Measurements from ENCODE around the gene SLC39A9.
A peak's percentile ranks its signal among the peaks of the same experiment; 100 is the strongest.

Gene SLC39A9

DNA sequence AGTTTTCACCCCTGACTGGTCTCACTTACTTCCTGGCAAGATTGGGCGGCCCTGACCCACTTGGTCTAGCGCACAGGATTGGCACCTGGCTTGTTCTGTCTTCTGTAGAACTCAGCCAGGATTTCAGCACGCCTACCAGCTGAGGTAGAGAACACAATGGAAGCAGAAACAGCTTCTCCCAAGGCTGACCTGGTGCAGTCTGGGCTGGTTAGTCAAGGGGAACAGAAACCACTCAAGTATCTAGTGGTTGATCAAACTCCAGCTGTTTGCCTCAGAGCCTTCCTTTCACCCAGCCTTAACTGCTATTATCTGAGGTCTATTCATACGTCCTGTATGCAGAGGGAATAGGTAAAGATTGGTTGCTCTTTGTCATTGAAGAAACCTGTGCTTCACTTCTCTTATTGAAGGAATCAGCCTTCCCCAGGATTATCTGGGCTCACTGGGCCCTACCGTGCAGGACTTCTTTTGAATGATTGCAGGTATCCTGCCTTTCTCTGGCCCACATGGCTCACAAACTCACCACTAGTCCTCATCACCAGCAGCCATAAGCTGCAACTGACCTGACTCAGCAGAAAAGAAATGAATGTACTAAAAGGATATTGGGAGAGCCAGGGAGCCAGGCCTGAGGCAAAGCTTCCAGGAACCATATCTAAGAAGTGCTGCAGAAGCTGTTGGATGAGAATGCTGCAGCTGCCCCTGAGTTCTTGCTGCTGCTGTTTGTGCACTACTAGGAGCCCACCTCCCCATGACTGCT lies 83.5 kb downstream of the SLC39A9 start:
- no peak for DNase-seq (ENCODE audit: low read depth)
- H3K4me3 ChIP-seq (ENCODE audit: low read length), result no peak overlapping the region
- TF ChIP-seq, protein P1, sequence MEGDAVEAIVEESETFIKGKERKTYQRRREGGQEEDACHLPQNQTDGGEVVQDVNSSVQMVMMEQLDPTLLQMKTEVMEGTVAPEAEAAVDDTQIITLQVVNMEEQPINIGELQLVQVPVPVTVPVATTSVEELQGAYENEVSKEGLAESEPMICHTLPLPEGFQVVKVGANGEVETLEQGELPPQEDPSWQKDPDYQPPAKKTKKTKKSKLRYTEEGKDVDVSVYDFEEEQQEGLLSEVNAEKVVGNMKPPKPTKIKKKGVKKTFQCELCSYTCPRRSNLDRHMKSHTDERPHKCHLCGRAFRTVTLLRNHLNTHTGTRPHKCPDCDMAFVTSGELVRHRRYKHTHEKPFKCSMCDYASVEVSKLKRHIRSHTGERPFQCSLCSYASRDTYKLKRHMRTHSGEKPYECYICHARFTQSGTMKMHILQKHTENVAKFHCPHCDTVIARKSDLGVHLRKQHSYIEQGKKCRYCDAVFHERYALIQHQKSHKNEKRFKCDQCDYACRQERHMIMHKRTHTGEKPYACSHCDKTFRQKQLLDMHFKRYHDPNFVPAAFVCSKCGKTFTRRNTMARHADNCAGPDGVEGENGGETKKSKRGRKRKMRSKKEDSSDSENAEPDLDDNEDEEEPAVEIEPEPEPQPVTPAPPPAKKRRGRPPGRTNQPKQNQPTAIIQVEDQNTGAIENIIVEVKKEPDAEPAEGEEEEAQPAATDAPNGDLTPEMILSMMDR (IDR thresholded peaks at IDR 0.05; ENCODE audit: insufficient read depth, low read depth, low read length, missing control alignments), result no peak

DNA sequence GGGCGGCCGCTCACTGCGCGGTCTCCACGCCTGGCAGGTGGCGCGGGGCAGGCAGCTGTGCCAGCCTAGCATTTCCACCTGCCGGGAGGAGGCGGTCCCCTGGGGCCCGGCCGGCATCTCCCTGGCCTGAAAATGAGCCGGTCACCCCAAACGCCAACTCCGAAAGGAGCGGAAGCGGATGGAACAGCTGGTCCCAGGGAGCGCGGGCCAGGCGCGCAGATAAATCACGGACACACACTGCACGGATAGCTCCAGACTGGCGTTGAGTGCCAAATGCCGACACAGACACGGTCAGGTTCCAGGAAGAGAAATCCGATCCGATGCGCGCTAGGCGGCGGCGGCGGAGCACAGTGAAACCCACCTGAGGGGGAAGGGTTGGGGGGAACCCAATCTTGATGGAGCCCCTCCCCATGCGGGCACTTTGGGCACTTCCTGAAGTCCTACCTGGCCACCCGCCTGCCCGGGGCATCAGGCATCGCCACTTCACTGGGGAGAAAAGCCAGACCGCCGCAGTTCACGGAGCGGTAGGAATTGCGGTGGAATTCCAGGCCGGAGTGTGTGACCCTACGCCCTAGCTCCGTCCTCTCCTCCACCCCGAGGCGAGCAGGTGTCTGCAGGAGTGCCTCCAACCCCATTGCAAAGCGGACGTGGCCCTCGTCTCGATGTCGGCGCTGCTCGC lies 85.4 kb downstream of the SLC39A9 start:
- TF ChIP-seq, protein P1 (IDR thresholded peaks at IDR 0.05; ENCODE audit: insufficient read depth, low read depth, low read length, missing control alignments), result no peak
- DNase-seq (ENCODE audit: low read depth), result peak; percentile 32
- peak overlapping the region; percentile 29 for H3K4me3 ChIP-seq (ENCODE audit: low read length)

DNA sequence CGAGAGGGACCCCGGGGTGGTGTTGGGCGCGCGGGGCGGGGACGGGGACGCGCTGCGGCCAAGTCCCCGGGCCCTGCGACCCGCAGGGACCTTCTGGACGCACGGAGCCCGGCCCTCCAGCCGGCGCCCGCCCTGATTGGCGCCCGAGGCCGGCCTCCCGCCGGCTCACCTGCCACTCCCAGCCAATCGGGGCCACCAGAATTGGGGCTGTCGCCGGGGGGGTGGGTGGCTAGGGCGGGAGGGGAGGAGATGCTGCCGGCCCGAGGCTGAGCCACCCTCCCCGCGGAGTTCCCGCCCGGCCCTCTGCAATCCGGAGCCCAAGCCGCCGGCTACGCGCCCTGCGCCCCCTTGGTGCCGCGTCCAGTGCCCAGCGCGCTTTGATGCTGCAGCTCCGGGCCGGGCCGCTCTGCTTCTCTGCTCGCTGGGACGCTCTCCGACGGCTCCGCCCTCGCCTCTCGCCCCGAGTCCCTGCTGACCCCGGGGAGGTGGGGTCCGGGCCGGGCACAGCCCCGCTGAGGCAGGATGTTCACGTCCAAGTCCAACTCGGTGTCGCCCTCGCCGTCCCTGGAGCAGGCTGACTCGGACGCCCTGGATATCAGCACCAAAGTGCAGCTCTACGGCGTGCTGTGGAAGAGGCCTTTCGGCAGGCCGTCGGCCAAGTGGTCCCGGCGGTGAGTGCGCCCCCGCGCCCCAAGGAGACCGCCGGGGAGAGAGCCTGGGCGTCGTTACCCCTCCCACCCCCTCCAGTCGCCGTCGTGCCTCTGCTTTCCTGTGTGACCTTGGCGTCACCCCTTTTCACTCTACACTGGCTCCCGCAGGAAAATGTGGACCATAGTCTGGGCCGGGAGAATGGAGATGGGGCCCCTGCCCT lies 86.2 kb downstream of the SLC39A9 start, which contains the start of gene PLEKHD1:
PLEKHD1 (plus strand) TSS at position 285 of the 871 bp plus-strand sequence; CDS start at position 523, 238 bp downstream.
- TF ChIP-seq, protein P1 (IDR thresholded peaks at IDR 0.05; ENCODE audit: insufficient read depth, low read depth, low read length, missing control alignments), result no peak
- DNase-seq (ENCODE audit: low read depth), result peak; percentile 6
- H3K4me3 ChIP-seq (ENCODE audit: low read length), result peak within 1 kb of the TSS; percentile 29

DNA sequence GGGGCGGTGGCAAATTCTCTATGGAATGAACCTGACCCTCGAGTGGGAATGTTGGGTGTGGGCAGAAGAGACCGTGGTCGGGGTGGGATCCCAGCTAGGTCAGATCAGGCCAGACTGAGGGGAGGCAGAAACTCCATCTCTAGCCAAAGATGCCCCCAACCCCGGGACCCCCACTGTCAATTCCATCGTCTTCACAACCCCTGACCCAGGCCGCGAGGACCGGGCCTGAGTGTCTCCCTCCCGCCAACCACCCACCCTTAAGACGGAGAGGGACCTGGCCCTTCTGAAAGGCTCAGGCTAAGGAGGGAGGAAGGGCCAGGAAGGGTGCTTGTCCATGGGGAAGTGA lies 86.8 kb downstream of the SLC39A9 start:
- H3K4me3 ChIP-seq (ENCODE audit: low read length), result no peak overlapping the region
- TF ChIP-seq, protein P1 (IDR thresholded peaks at IDR 0.05; ENCODE audit: insufficient read depth, low read depth, low read length, missing control alignments), result no peak
- DNase-seq (ENCODE audit: low read depth), result no peak

DNA sequence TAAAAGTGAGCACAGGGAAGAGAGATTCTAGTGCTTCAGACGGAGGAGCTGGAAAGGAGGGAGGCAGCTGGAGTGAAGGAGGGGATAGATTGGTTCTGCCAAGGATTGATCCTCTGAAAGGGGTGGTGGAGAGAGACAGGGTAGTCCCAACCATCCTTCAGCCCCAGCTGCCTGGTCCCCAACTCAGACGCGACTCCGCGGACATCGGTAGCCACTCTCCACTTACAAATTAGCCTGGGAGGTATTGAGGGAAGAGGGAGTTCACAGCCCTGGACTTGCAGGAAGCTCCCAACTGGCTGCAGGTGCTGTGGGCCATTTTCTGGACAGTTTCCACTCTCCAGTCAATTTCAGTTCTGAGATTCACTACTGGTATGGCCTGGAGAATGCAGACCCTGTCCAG lies 87.2 kb downstream of the SLC39A9 start:
- DNase-seq (ENCODE audit: low read depth), result no peak
- no peak overlapping the region for H3K4me3 ChIP-seq (ENCODE audit: low read length)
- TF ChIP-seq, protein P1 (IDR thresholded peaks at IDR 0.05; ENCODE audit: insufficient read depth, low read depth, low read length, missing control alignments), result no peak

DNA sequence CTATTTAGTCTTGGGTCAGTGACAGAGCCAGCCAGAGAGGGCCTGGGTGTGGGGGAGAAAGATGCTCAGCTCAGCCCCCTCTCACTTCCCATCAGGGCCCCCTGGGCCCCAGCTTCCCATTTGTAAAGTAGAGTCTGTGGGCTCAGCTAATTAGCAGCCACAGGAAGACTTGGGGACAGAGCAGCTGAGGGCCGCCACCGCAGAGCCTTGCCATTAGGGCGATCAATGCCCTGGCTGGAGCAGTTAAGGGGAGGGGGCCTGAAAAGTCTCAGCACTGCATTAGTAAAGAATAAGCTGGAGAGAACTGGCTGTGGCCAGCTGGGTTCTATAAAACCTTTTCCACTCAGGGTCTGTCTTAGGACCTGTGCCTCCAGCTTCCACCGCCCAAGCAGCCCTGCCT lies 88.7 kb downstream of the SLC39A9 start:
- H3K4me3 ChIP-seq (ENCODE audit: low read length), result no peak overlapping the region
- TF ChIP-seq, protein P1 (IDR thresholded peaks at IDR 0.05; ENCODE audit: insufficient read depth, low read depth, low read length, missing control alignments), result no peak
- DNase-seq (ENCODE audit: low read depth), result no peak
